HG03439 (cell line): ENCODE results near the gene PDE4B.

Experiments
- ATAC-seq: cut with Tn5 transposase; IDR thresholded peaks from one replicate; pipeline ENCODE4 v1.9.1; 2021; ENCODE audit warnings: mild to moderate bottlenecking, moderate library complexity; ENCODE audit not compliant: unreplicated experiment

The PDE4B gene

GRCh38 chr1:66275083-66275482 lies 482.4 kb downstream of the PDE4B start:
- no peak for ATAC-seq

- no peak for ATAC-seq
Measured at GRCh38 chr1:66275601-66276023, 482.9 kb downstream of the PDE4B start.

- ATAC-seq = peak; percentile 61
Measured at GRCh38 chr1:66276218-66276617, 483.5 kb downstream of the PDE4B start.

- no peak for ATAC-seq
Measured at GRCh38 chr1:66278260-66279021, 485.7 kb downstream of the PDE4B start.

GRCh38 chr1:66281808-66282207 lies 489.1 kb downstream of the PDE4B start:
- ATAC-seq = no peak

- peak; percentile 87 for ATAC-seq
Measured at GRCh38 chr1:66282343-66282852, 489.7 kb downstream of the PDE4B start.

- no peak for ATAC-seq
Measured at GRCh38 chr1:66282891-66283621, 490.4 kb downstream of the PDE4B start.

GRCh38 chr1:66283622-66284041 lies 490.9 kb downstream of the PDE4B start:
- ATAC-seq = peak; percentile 61

GRCh38 chr1:66284746-66285145 lies 492.1 kb downstream of the PDE4B start:
- no peak for ATAC-seq

- ATAC-seq = no peak
Measured at GRCh38 chr1:66285618-66286270, 493.0 kb downstream of the PDE4B start.

- ATAC-seq = no peak
Measured at GRCh38 chr1:66286307-66286706, 493.6 kb downstream of the PDE4B start.

GRCh38 chr1:66288048-66288447 lies 495.4 kb downstream of the PDE4B start:
- no peak for ATAC-seq

- ATAC-seq = no peak
Measured at GRCh38 chr1:66290761-66291530, 498.3 kb downstream of the PDE4B start.

GRCh38 chr1:66291531-66291864 lies 498.8 kb downstream of the PDE4B start:
- ATAC-seq = no peak

GRCh38 chr1:66292305-66292704 lies 499.6 kb downstream of the PDE4B start:
- no peak for ATAC-seq

- ATAC-seq = no peak
Measured at GRCh38 chr1:66292944-66293343, 500.2 kb downstream of the PDE4B start.

- no peak for ATAC-seq
Measured at GRCh38 chr1:66294707-66295370, 502.1 kb downstream of the PDE4B start.

GRCh38 chr1:66295803-66296202 lies 503.1 kb downstream of the PDE4B start:
- no peak for ATAC-seq

- ATAC-seq = no peak
Measured at GRCh38 chr1:66296370-66296769, 503.7 kb downstream of the PDE4B start.

GRCh38 chr1:66296951-66297350 lies 504.3 kb downstream of the PDE4B start:
- ATAC-seq = no peak
